ENCODE data around the gene GTF3C1. TPM values are rescaled to one million over a fixed set of nuclear protein-coding genes. Genes with fewer than 3 reads are reported as not detected.

Gene GTF3C1
- total RNA-seq, 4 donors from 2014 or later, result 29.4 to 52.7 (median 44.4) TPM

DNA sequence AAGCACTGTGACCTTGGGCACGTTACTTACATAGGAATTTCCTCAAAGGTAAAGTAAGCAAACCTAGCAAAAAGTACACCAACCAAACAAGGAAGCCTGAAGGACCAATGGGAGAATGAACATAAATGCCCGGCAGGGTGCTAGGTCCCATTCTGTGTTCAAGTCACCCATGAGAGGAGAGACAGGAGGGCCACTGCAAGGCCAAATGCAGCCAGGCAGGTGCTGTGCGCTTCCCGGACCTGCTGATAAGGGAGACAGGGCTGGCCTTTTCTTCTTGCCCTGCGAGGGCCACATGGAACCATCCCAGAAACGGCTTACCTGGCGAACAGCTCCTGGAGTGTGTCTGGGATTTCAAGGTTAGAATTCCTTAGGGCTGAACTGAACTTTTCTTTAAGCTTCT lies 69.0 kb downstream of the GTF3C1 start:
- no peak for TF ChIP-seq CTCF (IDR thresholded peaks at IDR 0.05; ENCODE audit: low read depth)

DNA sequence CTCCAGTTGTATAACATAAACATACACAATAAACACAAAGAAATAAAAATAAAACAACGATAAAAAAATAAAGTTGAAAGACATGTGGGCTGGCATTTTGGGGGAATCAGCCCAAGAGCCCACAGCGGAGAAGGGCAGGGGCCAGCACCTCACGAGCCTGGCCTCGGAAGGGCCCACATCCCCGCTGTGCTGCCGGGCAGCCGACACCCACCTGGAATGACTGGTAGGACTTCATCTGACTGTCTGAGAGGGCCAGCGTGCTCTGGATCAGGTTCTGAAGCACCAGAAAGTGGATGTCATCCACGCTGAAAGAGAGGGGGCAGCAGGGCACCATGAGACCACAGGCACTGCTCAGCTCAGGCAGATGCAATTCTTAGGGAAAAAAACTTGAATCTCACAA lies 73.5 kb downstream of the GTF3C1 start:
- no peak for TF ChIP-seq CTCF (IDR thresholded peaks at IDR 0.05; ENCODE audit: low read depth)

GRCh38 chr16:27475561-27475960 lies 74.2 kb downstream of the GTF3C1 start:
- no peak for TF ChIP-seq CTCF (IDR thresholded peaks at IDR 0.05; ENCODE audit: low read depth)

DNA sequence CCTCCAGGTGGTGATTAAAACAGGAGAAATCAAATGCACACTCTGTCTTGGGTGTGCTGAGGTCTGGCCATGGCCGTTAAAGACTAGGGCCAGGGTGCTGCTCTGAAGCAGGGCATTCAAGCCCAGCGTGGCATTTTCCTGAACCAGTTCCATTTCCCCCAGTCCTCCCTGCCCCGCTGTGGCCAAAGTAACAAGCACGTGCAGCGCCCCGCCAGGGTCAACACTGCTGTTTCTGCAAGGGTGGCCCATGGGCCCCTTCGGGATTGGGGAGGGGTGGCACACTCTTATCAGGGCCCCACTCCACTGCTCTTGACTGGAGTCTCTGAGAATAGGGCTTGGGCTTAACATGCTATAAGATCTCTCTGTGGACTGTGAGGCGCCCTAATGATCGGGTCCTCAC lies 74.8 kb downstream of the GTF3C1 start:
- TF ChIP-seq CTCF (IDR thresholded peaks at IDR 0.05; ENCODE audit: low read depth), result no peak

DNA sequence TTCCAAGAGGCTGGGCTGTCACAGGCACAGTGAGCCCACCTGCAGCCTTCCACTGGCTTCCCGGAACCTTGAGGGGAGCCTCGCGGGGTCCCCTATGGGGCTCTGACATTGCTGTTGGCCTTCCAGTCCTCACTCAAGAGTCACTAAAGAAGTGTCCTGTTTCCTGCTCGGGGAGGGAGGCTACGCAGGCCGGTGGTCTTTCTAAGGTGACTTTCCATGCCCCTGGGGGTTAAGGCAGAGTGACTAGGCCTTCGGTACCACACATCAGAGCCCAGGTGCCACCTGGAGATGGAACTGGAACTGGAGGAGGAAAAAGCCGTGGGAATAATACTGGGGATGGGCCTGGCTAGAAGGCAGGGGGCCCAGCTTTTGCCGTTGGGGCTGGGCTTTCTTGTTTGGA lies 75.7 kb downstream of the GTF3C1 start:
- TF ChIP-seq CTCF (IDR thresholded peaks at IDR 0.05; ENCODE audit: low read depth), result no peak

GRCh38 chr16:27473101-27473900 lies 76.4 kb downstream of the GTF3C1 start:
- no peak for TF ChIP-seq CTCF (IDR thresholded peaks at IDR 0.05; ENCODE audit: low read depth)

DNA sequence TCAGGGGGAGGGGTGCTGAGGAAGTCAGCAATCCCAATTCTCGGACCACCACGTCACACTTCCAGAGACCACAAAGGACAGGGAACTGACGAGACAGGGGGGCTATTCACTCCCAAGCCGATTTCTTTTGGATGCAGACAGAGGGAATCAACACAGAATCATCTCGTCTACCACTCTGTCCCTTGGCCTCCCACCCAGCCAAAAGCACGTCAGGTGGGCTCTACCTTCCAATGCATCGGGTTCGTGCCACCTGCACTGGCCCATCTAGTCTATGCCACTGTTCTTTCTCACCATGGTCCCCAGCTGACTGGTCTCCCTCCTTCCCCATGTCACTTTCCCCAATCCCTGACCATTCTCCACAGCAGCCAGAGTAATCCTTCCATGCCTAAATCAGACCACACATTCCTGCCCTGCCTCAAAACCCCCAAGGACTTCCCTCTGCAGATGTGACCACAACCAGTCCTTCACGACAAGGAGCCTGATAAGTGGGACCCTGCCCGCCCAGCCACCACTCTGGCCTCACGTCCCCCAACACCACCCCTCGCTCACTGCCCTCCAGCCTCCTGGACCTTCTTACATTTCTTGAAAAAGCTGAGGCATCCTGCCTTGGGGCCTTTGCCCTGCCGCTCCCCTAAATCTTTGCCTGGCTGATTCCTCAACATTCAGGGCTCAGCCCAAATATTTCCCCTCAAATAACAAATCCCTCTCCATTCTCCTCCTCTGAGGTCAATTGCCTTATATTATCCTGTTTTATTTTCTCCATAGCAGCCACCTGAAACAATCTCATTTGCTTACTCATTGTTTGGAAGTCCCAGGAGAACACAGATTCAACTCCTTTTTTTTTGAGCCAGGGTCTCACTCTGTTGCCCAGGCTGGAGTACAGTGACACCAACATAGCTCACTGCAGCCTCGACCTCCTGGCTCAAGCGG lies 77.4 kb downstream of the GTF3C1 start:
- no peak for TF ChIP-seq CTCF (IDR thresholded peaks at IDR 0.05; ENCODE audit: low read depth)

All from subcutaneous adipose tissue (tissue), 4 donors.